HG02610 (cell line): Measurements from ENCODE around the gene LEMD2.

Experiments
- ATAC-seq: cut with Tn5 transposase; IDR thresholded peaks from one replicate; pipeline ENCODE4 v1.9.1; 2021; ENCODE audit warnings: mild to moderate bottlenecking, moderate library complexity; ENCODE audit not compliant: unreplicated experiment

LEMD2 gene

GRCh38 chr6:33797626-33798342 lies 8.9 kb upstream of the LEMD2 start:
- ATAC-seq = no peak

GRCh38 chr6:33794910-33795623 lies 6.1 kb upstream of the LEMD2 start:
- no peak for ATAC-seq

- no peak for ATAC-seq
Measured at GRCh38 chr6:33792981-33793380, 4.1 kb upstream of the LEMD2 start.

- no peak for ATAC-seq
Measured at GRCh38 chr6:33791620-33792019, 2.7 kb upstream of the LEMD2 start.

DNA sequence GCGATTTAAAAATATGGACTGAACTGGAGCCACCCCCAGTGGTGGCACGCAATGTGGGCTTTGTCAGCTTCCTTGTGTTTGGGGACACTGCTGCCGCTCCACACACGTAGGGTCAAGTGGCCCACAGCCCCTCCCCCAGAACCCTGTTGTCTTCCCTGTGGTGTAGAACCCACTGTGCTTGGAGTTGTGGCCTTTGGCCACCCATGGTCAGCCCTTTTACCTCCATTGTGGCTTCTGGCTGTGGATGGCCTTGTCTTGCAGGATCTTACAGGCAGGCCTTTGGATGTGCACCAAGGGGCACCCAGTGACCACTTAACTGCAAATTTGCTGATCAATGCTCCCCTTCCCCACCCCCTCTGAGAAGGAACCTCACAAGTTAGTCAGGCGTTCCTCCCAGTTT lies 2.0 kb upstream of the LEMD2 start:
- no peak for ATAC-seq

- no peak for ATAC-seq
Measured at GRCh38 chr6:33790379-33790778, 1.4 kb upstream of the LEMD2 start.

- ATAC-seq = no peak
Measured at GRCh38 chr6:33789550-33789895, 593 bp upstream of the LEMD2 start.

GRCh38 chr6:33787954-33788693 lies 806 bp downstream of the LEMD2 start:
- ATAC-seq = peak; percentile 39

DNA sequence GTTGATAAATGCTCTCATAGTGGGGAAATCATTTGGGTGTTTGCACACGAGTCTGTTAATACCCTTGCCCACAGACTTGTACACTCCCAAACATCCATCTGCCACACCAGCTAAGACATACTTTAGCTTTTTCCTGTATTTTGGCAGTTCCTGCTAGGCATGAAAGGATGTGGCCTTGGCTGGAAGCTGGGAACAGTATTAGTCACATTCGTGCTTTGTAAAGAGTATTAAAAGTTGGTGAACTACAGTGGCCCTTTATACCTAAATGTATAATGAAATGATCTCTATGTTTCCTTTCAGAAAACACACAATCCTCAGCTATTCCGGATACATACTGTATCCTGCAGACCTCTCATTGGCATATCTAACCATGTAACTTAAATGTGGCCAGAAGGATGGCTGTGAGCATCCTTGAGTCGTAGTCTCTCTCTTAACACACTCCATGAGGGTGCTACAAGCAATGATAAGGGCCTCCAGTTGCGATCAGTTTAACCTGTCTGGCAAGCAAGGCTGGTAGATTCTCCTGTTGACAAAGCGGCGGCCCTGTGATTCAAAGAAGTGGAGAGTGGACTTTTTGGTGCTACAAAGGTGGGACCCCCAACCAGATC lies 1.5 kb downstream of the LEMD2 start:
- ATAC-seq = no peak

- no peak for ATAC-seq
Measured at GRCh38 chr6:33786736-33787135, 2.2 kb downstream of the LEMD2 start.

GRCh38 chr6:33785778-33786177 lies 3.2 kb downstream of the LEMD2 start:
- ATAC-seq = no peak

DNA sequence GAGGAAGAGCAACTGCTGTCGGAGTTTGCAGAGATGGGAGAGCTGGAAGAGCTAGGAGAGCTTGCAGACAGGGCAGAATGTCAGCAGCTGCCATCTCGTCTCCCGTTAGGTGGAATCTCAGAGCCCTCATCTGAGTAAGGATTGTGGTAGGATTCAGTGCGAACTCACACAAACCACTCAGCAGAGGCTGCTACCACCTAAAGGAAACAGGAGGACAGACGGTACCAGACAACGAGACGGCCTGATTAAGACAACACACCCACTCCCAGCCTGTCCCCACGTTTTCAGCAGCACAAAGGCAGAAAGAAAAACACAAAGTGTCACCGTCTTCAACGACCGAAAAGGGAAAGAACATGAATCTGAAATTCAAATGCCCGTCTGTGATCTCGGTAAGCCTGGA lies 4.1 kb downstream of the LEMD2 start:
- no peak for ATAC-seq

DNA sequence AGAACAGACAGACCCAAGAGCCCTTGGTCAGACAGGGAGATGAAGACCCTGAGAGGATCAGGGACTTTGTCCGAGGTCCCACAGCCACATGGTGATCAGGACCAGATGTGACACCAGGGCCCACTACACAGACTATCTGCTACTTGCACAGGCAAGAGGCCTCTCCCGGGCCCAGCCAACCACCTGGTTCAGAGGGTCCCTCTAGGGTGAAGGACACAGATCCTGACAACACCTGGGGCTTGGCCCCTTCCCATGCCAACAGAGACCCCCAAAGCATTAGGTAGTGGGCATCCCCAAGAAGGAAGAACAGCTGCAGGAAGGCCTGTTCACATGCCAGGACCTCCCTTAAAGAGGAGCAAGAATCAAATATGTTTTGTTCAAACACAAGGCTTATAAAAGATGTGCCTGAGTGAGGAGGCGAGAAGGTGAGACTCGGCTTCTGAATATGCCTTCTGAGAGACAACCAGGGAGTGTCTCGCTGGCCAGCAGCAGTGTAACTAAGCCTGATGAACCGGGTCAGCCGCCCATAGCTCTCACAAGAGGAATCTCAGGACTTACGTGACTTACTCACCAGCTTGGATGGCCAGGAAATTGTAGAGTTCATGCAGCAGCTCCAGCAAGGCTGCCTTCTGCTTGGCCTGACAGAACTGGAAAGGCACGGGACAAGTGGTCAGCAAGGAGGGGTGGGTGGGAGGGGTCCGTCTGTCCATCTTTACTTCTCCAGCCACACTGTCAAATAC lies 5.0 kb downstream of the LEMD2 start:
- no peak for ATAC-seq

DNA sequence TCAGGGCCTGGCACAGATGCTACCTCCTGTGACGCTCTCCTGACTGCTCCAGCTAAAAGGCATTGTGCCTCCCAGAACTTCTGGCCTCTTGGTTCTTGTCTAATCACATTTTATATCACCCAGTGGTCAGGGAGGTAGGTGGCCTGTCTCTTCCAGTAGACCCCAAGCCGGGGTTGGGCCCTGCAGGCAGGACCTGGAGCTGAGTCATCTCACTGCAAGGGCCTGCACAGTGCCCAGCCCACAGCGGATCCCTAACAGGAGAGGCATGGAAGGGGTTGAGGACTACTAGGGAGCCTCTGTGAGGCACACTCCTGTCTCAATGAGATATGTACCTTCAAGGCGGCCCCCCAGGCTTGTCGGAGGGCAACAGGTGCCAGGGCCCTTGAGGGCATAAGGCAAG lies 6.4 kb downstream of the LEMD2 start:
- ATAC-seq = no peak

DNA sequence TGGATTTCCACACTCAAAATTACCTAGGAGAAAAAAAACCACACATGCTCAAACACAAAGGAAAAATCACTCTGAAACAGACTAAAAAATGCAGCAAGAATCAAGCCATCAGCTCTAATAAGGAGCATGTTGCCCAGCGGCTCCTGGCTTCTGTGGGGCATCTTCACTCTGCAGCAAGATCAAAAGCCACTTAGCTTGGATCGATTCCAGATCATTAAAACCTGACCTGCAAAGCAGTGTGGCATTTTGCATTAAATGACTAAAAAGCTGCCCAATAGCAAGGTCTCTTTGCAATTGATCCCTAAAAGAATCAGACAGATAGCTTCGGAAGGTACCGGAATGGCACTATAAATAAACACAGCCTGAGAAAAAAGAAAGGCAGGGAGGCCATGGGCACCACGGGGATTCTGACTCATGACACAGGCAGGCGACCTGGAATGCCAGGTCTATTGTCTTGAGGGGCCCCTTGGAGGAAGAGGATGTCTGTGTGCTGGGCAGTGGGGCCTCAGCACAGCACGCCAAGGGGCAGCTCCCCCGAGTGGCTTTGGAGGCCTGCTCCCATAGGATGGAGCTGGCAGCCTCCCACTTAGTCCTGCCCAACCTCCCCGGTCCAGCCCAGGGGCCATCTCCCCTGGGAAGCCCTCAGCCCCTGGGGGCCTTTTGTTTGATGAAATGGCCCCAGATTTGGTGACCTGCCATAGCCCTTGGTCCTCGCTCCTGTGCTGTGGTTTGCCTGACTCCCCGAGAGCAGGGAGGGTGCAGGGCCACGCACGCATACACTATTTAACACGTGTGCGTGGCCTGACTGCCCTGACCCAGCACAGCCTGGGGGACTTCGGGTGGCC lies 7.6 kb downstream of the LEMD2 start:
- ATAC-seq = no peak

- no peak for ATAC-seq
Measured at GRCh38 chr6:33779895-33780294, 9.0 kb downstream of the LEMD2 start.

DNA sequence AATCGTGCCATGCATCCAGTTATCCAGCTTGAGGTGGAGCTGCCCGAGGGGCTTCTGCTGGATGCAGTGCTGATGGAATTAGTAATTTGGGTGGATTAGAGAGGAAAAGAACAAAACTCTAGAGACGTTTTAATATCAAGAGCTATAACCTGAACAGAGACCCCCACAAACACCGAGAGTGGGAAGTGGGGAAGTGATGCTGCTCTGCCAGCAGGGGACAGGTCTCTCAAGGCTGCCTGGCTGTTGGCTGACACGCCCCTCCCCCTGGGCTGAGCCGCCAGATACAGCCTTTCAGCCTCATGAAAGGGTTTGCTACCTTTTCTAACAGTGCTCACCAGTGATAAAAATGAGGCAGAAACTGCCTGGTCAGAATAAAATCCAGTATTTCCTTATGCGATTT lies 9.6 kb downstream of the LEMD2 start:
- no peak for ATAC-seq

GRCh38 chr6:33778444-33779121 lies 10.3 kb downstream of the LEMD2 start:
- no peak for ATAC-seq
